B cell (primary cell): Measurements from ENCODE around the gene SYTL4. TPM values are rescaled to one million over a fixed set of nuclear protein-coding genes. Genes with fewer than 3 reads are reported as not detected.

Experiments used
- ATAC-seq: fragments of 200-7000 bp; cut with Tn5 transposase; one replicate; pipeline ENCODE4 v1.10.0; 2021; ENCODE audit warnings: low read depth, mild to moderate bottlenecking, moderate number of reproducible peaks, moderate library complexity
- CTCF ChIA-PET: fragments of 350-600 bp; sonication (Branson Sonifier 250); formaldehyde crosslinking; loops from one replicate; lab custom pipeline; 2021; ENCODE audit warnings: antibody characterized with exemption, inconsistent platforms; lab: Charles Lee
- POLR2A ChIA-PET: fragments of 350-600 bp; sonication (Branson Sonifier 250); formaldehyde crosslinking; loops from one replicate; lab custom pipeline; 2021; ENCODE audit warnings: antibody characterized with exemption; lab: Charles Lee
- DNase-seq: peaks from one replicate; pipeline ENCODE4 v3.0.0; 2013
- H2AFZ ChIP-seq: 2 replicates; pipeline ENCODE4 v1.6.1; 2012; ENCODE audit warnings: mild to moderate bottlenecking, low read depth, low read length; ENCODE audit not compliant: insufficient read depth, poor library complexity, severe bottlenecking
- H3K27ac ChIP-seq, 2 donors: 1 replicate in 1 of 2; 2 replicates in 1 of 2; pipeline ENCODE4 v1.5.1; 2012 to 2013; ENCODE audit warnings: low read length in 2 of 2, mild to moderate bottlenecking in 2 of 2, moderate library complexity in 1 of 2
- H3K27me3 ChIP-seq, 4 experiments: fragments of 200-600 bp in 1 of 4; sonication (generic) in 1 of 4; replicated peaks in 1 of 4; 1 replicate in 2 of 4; 2 replicates in 2 of 4; pipeline versions ENCODE4 v1.6.1 to v1.7.0; 2013 to 2016; ENCODE audit warnings: low read length in 3 of 4, mild to moderate bottlenecking in 2 of 4, mixed read lengths in 1 of 4, moderate library complexity in 1 of 4; ENCODE audit not compliant: insufficient read depth in 4 of 4, control insufficient read depth in 3 of 4; ENCODE audit errors: control extremely low read depth in 1 of 4
- H3K36me3 ChIP-seq, 2 experiments: replicated peaks in 1 of 2; 1 replicate in 1 of 2; 2 replicates in 1 of 2; pipeline versions ENCODE4 v1.6.1 to v1.7.1; 2013; ENCODE audit warnings: low read length in 1 of 2; ENCODE audit not compliant: insufficient read depth in 2 of 2, control insufficient read depth in 1 of 2; ENCODE audit errors: control extremely low read depth in 1 of 2, extremely low read depth in 1 of 2
- H3K4me1 ChIP-seq, 2 donors: fragments of 200-600 bp in 1 of 2; sonication (generic) in 1 of 2; 1 replicate in 1 of 2; 2 replicates in 1 of 2; pipeline versions ENCODE4 v1.5.1 to v1.6.1; 2013 to 2017; ENCODE audit warnings: low read length in 2 of 2; ENCODE audit not compliant: control insufficient read depth in 2 of 2, insufficient read depth in 2 of 2
- H3K4me2 ChIP-seq: replicated peaks from 2 replicates; pipeline ENCODE3; 2012; ENCODE audit warnings: mild to moderate bottlenecking, low read depth, low read length; ENCODE audit not compliant: poor library complexity, severe bottlenecking
- H3K4me3 ChIP-seq, 5 experiments: fragments of 200-600 bp in 1 of 5; sonication (generic) in 1 of 5; 1 replicate in 3 of 5; 2 replicates in 2 of 5; pipeline versions ENCODE4 v1.5.1 to v1.7.0; 2011 to 2016; ENCODE audit warnings: low read length in 4 of 5, mild to moderate bottlenecking in 4 of 5, low read depth in 2 of 5, control low read depth in 1 of 5, moderate library complexity in 1 of 5; ENCODE audit not compliant: insufficient read depth in 1 of 5; ENCODE audit errors: control extremely low read depth in 1 of 5, extremely low read depth in 1 of 5
- H3K79me2 ChIP-seq: fragments of 200-600 bp; sonication (generic); one replicate; pipeline ENCODE4 v1.6.0; 2016; ENCODE audit warnings: low read length; ENCODE audit not compliant: control insufficient read depth, insufficient read depth
- H3K9ac ChIP-seq: fragments of 200-600 bp; sonication (generic); 2 replicates; pipeline ENCODE4 v1.6.1; 2017; ENCODE audit warnings: mild to moderate bottlenecking, low read length, moderate library complexity
- H3K9me3 ChIP-seq, 3 donors: one replicate each; pipeline versions ENCODE4 v1.6.1 to v1.7.1; 2013; ENCODE audit warnings: low read length in 2 of 3; ENCODE audit not compliant: control insufficient read depth in 2 of 3, insufficient read depth in 1 of 3; ENCODE audit errors: control extremely low read depth in 1 of 3
- H4K20me1 ChIP-seq: 2 replicates; pipeline ENCODE4 v1.6.0; 2012; ENCODE audit warnings: mild to moderate bottlenecking, low read length; ENCODE audit not compliant: insufficient read depth, control insufficient read depth, poor library complexity, severe bottlenecking
- H3K27ac Mint-ChIP-seq: one replicate; pipeline ENCODE4 v1.8.0; 2021; ENCODE audit warnings: mixed read lengths
- H3K27me3 Mint-ChIP-seq: one replicate; pipeline ENCODE4 v1.8.0; 2021; ENCODE audit warnings: mixed read lengths
- H3K4me1 Mint-ChIP-seq: one replicate; pipeline ENCODE4 v1.8.0; 2021; ENCODE audit warnings: mixed read lengths
- H3K4me3 Mint-ChIP-seq: one replicate; pipeline ENCODE4 v1.8.0; 2021; ENCODE audit warnings: mixed read lengths
- H3K9me3 Mint-ChIP-seq: one replicate; pipeline ENCODE4 v1.8.0; 2022; ENCODE audit warnings: mixed read lengths; ENCODE audit not compliant: insufficient read depth
- CTCF ChIP-seq: fragments of 200-600 bp; IDR thresholded peaks from one replicate; pipeline ENCODE4 v1.8.0; 2022; ENCODE audit warnings: antibody characterized with exemption, mild to moderate bottlenecking
- EZH2 ChIP-seq: IDR thresholded peaks from 2 replicates; pipeline ENCODE4 v1.6.1; 2012; ENCODE audit warnings: borderline replicate concordance, low read depth, mild to moderate bottlenecking, moderate library complexity, low read length; ENCODE audit not compliant: insufficient read depth, poor library complexity, severe bottlenecking
- WGBS: methylation state at CpG from one replicate; pipeline ENCODE4 v1.1.5; 2013; ENCODE audit warnings: missing lambda C conversion rate; ENCODE audit not compliant: insufficient coverage; 5-methylcytosine and 5-hydroxymethylcytosine counted together
- intact Hi-C: fragments of 100-400 bp; cut with micrococcal nuclease; formaldehyde crosslinking; loops from one replicate; pipeline ENCODE4 v1.10.0; 2022
- polyA plus RNA-seq: library from polyadenylated mRNA; depleted of rRNA; stranded (reverse); fragments of >200 nt; gene quantifications from 2 replicates; pipeline ENCODE4 v1.2.3, GENCODE V29; 2012
- total RNA-seq, 2 donors: library from RNA; stranded (reverse); fragments of 120-200 nt in 1 of 2; gene quantifications; 1 replicate in 1 of 2; 2 replicates in 1 of 2; pipeline versions ENCODE4 v1.2.3 to v1.2.4, GENCODE V29; 2013 to 2022

The SYTL4 gene
- total and polyA plus RNA-seq, 2 donors (not counting 1 experiment from before 2014, with no cell fraction given): 0.16 TPM; not detected in 1

GRCh38 chrX:100721328-100721727 lies 10.6 kb downstream of the SYTL4 start:
- Histone ChIP-seq H2AFZ (no peak overlapping the region), H3K4me1 (no peaks in the 10 kb centered on the region), H3K9me3 (peaks cover 0 to 3% (median 0%) of the 10 kb centered on the region in 3 donors), H3K36me3 (no peaks in the 10 kb centered on the region), H3K27ac (no peak overlapping the region), H3K4me2 (no peak overlapping the region), H3K27me3 (peaks cover 0 to 3% (median 0%) of the 10 kb centered on the region in 4 experiments), H3K4me3 (no peak overlapping the region), H4K20me1 (no peaks in the 10 kb centered on the region), H3K79me2 (no peaks in the 10 kb centered on the region), H3K9ac (no peak overlapping the region)
- ChIA-PET CTCF (no interaction called here), POLR2A (no interaction called here)
- no peak overlapping the region for H3K27ac Mint-ChIP-seq
- DNase-seq: no peak
- TF ChIP-seq EZH2: no peak
- no peak for TF ChIP-seq CTCF
- intact Hi-C loops: no loop called here
- no peaks in the 10 kb centered on the region for H3K4me1 Mint-ChIP-seq
- H3K27me3 Mint-ChIP-seq: peaks cover 4% of the 10 kb centered on the region
- ATAC-seq: no peak
- H3K9me3 Mint-ChIP-seq: no peaks in the 10 kb centered on the region
- no peak overlapping the region for H3K4me3 Mint-ChIP-seq

- Histone ChIP-seq H3K9ac (no peak overlapping the region), H3K9me3 (peaks cover 0 to 3% (median 0%) of the 10 kb centered on the region in 3 donors), H3K79me2 (no peaks in the 10 kb centered on the region), H3K27ac (no peak overlapping the region), H2AFZ (no peak overlapping the region), H3K36me3 (no peaks in the 10 kb centered on the region), H3K4me1 (no peaks in the 10 kb centered on the region), H3K4me3 (no peak overlapping the region), H3K4me2 (no peak overlapping the region), H3K27me3 (no peaks in the 10 kb centered on the region), H4K20me1 (no peaks in the 10 kb centered on the region)
- intact Hi-C loops: no loop called here
- Mint-ChIP-seq H3K27ac (no peak overlapping the region), H3K9me3 (no peaks in the 10 kb centered on the region), H3K4me3 (no peak overlapping the region), H3K4me1 (no peaks in the 10 kb centered on the region), H3K27me3 (peaks cover 4% of the 10 kb centered on the region)
- CTCF ChIA-PET: no interaction called here
- DNase-seq (no peak), ATAC-seq (no peak)
- POLR2A ChIA-PET: no interaction called here
- TF ChIP-seq CTCF (no peak), EZH2 (no peak)
- no CpG with 5 or more reads among the region's 2 CpGs for WGBS
Measured at GRCh38 chrX:100720301-100720700, 11.6 kb downstream of the SYTL4 start.
